ENCODE results near the gene HERC5. TPM values are rescaled to one million over a fixed set of nuclear protein-coding genes. Genes with fewer than 3 reads are reported as not detected.
"Not testable (repeated sequence)": the region's sequence is repeated elsewhere in the genome, so short reads cannot be mapped to it uniquely, and the experiment has no call there.

The HERC5 gene
- total RNA-seq, 1 donor, result 1.4 TPM

DNA sequence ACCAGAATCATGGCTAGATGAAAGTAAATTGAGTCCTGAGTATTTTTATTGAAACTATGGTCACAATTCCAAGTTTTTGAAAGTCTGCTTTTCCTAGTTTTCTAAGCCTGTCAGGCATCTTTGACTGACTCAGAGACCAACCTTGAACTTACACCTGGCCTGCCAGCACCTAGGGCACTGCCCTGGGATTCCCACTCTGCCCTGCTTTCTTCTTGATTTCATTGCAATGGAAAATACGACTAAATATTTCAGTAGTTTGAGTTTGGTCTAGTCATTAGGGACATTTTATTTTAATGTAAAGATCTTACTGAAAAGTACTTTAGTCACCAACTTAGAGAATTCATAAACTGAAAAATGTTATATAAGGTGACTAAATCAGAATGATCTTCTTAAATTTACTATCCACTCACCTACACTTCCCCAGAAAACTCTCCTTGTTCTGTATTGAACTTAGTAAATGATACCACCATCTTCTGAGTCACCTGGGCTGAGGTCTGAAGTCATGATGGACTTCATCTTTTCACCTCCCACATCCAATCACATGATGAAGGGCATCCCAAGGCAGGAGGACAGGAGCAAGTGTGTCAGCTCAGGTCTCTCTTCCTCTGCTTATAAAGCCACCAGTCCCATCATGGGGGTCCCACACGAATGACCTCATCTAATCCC is 78.3 kb downstream of the HERC5 start:
- Histone ChIP-seq H3K4me3 (ENCODE audit: insufficient read depth, low read length) (no peak overlapping the region), H2AFZ (ENCODE audit: low read length) (peak overlapping the region; percentile 11), H3K27ac (ENCODE audit: low read depth, low read length) (peak overlapping the region; percentile 100), H3K9me3 (ENCODE audit: low read depth, low read length) (no peaks in the 10 kb centered on the region), H4K20me1 (ENCODE audit: insufficient read depth, low read length) (no peaks in the 10 kb centered on the region), H3K27me3 (ENCODE audit: insufficient read depth, low read length) (no peaks in the 10 kb centered on the region), H3K79me2 (ENCODE audit: insufficient read depth, low read length) (no peaks in the 10 kb centered on the region), H3K36me3 (ENCODE audit: insufficient read depth, low read length) (no peaks in the 10 kb centered on the region), H3K4me2 (ENCODE audit: insufficient read depth, low read length) (peak overlapping the region; percentile 89), H3K4me1 (ENCODE audit: insufficient read depth, low read length) (peaks cover 24% of the 10 kb centered on the region)
- TF ChIP-seq, protein P1, sequence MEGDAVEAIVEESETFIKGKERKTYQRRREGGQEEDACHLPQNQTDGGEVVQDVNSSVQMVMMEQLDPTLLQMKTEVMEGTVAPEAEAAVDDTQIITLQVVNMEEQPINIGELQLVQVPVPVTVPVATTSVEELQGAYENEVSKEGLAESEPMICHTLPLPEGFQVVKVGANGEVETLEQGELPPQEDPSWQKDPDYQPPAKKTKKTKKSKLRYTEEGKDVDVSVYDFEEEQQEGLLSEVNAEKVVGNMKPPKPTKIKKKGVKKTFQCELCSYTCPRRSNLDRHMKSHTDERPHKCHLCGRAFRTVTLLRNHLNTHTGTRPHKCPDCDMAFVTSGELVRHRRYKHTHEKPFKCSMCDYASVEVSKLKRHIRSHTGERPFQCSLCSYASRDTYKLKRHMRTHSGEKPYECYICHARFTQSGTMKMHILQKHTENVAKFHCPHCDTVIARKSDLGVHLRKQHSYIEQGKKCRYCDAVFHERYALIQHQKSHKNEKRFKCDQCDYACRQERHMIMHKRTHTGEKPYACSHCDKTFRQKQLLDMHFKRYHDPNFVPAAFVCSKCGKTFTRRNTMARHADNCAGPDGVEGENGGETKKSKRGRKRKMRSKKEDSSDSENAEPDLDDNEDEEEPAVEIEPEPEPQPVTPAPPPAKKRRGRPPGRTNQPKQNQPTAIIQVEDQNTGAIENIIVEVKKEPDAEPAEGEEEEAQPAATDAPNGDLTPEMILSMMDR (IDR thresholded peaks at IDR 0.05; ENCODE audit: extremely low read depth, low read depth, low read length), result no peak
- DNase-seq (ENCODE audit: insufficient read length, low spot score, missing footprints), result no peak

DNA sequence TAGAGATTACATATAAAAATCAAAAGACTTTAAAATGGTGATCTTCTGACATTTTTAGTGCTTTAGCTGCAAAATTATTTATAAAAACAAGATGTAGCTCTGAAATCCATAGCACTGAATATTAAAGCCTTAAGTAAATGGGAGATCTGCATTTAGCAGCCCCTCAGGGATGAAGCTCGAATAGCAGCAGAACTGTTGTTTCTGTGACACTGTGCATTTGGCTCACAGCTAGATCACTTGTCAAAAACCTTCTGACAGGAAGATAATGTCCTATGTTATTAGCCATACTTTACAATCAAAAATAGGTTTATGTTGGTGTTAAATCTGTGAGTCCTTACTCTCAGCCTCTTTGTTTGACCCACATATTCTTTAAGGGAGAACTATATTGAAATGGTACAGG is 80.8 kb downstream of the HERC5 start:
- Histone ChIP-seq H3K27ac (ENCODE audit: low read depth, low read length) (no peak overlapping the region), H3K4me1 (ENCODE audit: insufficient read depth, low read length) (peaks cover 24% of the 10 kb centered on the region), H4K20me1 (ENCODE audit: insufficient read depth, low read length) (no peaks in the 10 kb centered on the region), H3K36me3 (ENCODE audit: insufficient read depth, low read length) (no peaks in the 10 kb centered on the region), H3K4me3 (ENCODE audit: insufficient read depth, low read length) (no peak overlapping the region), H3K4me2 (ENCODE audit: insufficient read depth, low read length) (no peak overlapping the region), H3K27me3 (ENCODE audit: insufficient read depth, low read length) (no peaks in the 10 kb centered on the region), H3K9me3 (ENCODE audit: low read depth, low read length) (no peaks in the 10 kb centered on the region), H2AFZ (ENCODE audit: low read length) (no peak overlapping the region), H3K79me2 (ENCODE audit: insufficient read depth, low read length) (no peaks in the 10 kb centered on the region)
- TF ChIP-seq, protein P1 (IDR thresholded peaks at IDR 0.05; ENCODE audit: extremely low read depth, low read depth, low read length), result no peak
- DNase-seq (ENCODE audit: insufficient read length, low spot score, missing footprints), result no peak

GRCh38 chr4:88539322-88540068 is 82.6 kb downstream of the HERC5 start:
- H3K27ac ChIP-seq (ENCODE audit: low read depth, low read length); H3K4me1 ChIP-seq (ENCODE audit: insufficient read depth, low read length); H3K9me3 ChIP-seq (ENCODE audit: low read depth, low read length); H3K79me2 ChIP-seq (ENCODE audit: insufficient read depth, low read length); H3K36me3 ChIP-seq (ENCODE audit: insufficient read depth, low read length); H3K27me3 ChIP-seq (ENCODE audit: insufficient read depth, low read length); DNase-seq (ENCODE audit: insufficient read length, low spot score, missing footprints); H3K4me3 ChIP-seq (ENCODE audit: insufficient read depth, low read length); H4K20me1 ChIP-seq (ENCODE audit: insufficient read depth, low read length): not testable (repeated sequence)
- peak overlapping the region; percentile 32 for H3K4me2 ChIP-seq (ENCODE audit: insufficient read depth, low read length)
- TF ChIP-seq, protein P1 (IDR thresholded peaks at IDR 0.05; ENCODE audit: extremely low read depth, low read depth, low read length), result peak; percentile 57
- H2AFZ ChIP-seq (ENCODE audit: low read length), result peak overlapping the region; percentile 77

- Histone ChIP-seq H4K20me1 (ENCODE audit: insufficient read depth, low read length) (no peaks in the 10 kb centered on the region), H3K4me2 (ENCODE audit: insufficient read depth, low read length) (no peak overlapping the region), H3K4me1 (ENCODE audit: insufficient read depth, low read length) (no peaks in the 10 kb centered on the region), H3K36me3 (ENCODE audit: insufficient read depth, low read length) (no peaks in the 10 kb centered on the region), H2AFZ (ENCODE audit: low read length) (no peak overlapping the region), H3K27me3 (ENCODE audit: insufficient read depth, low read length) (no peaks in the 10 kb centered on the region), H3K9me3 (ENCODE audit: low read depth, low read length) (no peaks in the 10 kb centered on the region), H3K27ac (ENCODE audit: low read depth, low read length) (no peak overlapping the region), H3K4me3 (ENCODE audit: insufficient read depth, low read length) (no peak overlapping the region), H3K79me2 (ENCODE audit: insufficient read depth, low read length) (no peaks in the 10 kb centered on the region)
- TF ChIP-seq, protein P1 (IDR thresholded peaks at IDR 0.05; ENCODE audit: extremely low read depth, low read depth, low read length), result no peak
- no peak for DNase-seq (ENCODE audit: insufficient read length, low spot score, missing footprints)
These were observed 92.9 kb downstream of the HERC5 start for GRCh38 chr4:88549815-88550214.

All from osteoblast (primary cell).